Measurements from ENCODE around the gene ARSJ.

The ARSJ gene

GRCh38 chr4:113979148-113979904 is at the start of gene ARSJ:
Gene ARSJ, minus strand, starts transcription at chr4:113979647. Its CDS starts 813 bp downstream, at chr4:113978834.
- CTCF ChIA-PET, result no interaction called here
- peak; percentile 45 for TF ChIP-seq L3MBTL2 (conservative IDR thresholded peaks at IDR 0.05)
- TF ChIP-seq TARDBP (IDR thresholded peaks at IDR 0.05), result no peak
- POLR2A ChIA-PET, result interaction anchor here (0.6 to 1.2 kb wide), 3 partner anchors 11 to 23 kb away, joined by 3 read pairs; no protein-coding TSS in a partner anchor
- DNase-seq (ENCODE audit: extremely low spot score), result peak; percentile 52

GRCh38 chr4:114028071-114028470 is 48.6 kb upstream of the ARSJ start:
- no peak for DNase-seq (ENCODE audit: extremely low spot score)
- TF ChIP-seq SP1 (IDR thresholded peaks at IDR 0.05), result no peak
- TF ChIP-seq CTBP1 (IDR thresholded peaks at IDR 0.05; ENCODE audit: borderline replicate concordance), result no peak
- no peak for TF ChIP-seq SUZ12 (IDR thresholded peaks at IDR 0.05)
- no peak for TF ChIP-seq LEF1 (IDR thresholded peaks at IDR 0.05; ENCODE audit: borderline replicate concordance)
- TF ChIP-seq ZNF384 (IDR thresholded peaks at IDR 0.05), result no peak
- no peak for TF ChIP-seq ARNT (IDR thresholded peaks at IDR 0.05)
- TF ChIP-seq L3MBTL2 (conservative IDR thresholded peaks at IDR 0.05), result no peak
- no peak for TF ChIP-seq FOXK2 (IDR thresholded peaks at IDR 0.05)
- TF ChIP-seq, protein P1, sequence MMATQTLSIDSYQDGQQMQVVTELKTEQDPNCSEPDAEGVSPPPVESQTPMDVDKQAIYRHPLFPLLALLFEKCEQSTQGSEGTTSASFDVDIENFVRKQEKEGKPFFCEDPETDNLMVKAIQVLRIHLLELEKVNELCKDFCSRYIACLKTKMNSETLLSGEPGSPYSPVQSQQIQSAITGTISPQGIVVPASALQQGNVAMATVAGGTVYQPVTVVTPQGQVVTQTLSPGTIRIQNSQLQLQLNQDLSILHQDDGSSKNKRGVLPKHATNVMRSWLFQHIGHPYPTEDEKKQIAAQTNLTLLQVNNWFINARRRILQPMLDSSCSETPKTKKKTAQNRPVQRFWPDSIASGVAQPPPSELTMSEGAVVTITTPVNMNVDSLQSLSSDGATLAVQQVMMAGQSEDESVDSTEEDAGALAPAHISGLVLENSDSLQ (IDR thresholded peaks at IDR 0.05), result no peak
- TF ChIP-seq HDGF (IDR thresholded peaks at IDR 0.05; ENCODE audit: borderline replicate concordance), result no peak
- no peak for TF ChIP-seq BHLHE40 (IDR thresholded peaks at IDR 0.05; ENCODE audit: borderline replicate concordance)
- TF ChIP-seq FOXA1 (IDR thresholded peaks at IDR 0.05), result no peak
- no peak for TF ChIP-seq TARDBP (IDR thresholded peaks at IDR 0.05)
- ChIA-PET POLR2A (no interaction called here), CTCF (no interaction called here)

GRCh38 chr4:114027596-114027995 is 48.1 kb upstream of the ARSJ start:
- POLR2A ChIA-PET, result no interaction called here
- CTCF ChIA-PET, result no interaction called here
- TF ChIP-seq, protein P1 (IDR thresholded peaks at IDR 0.05), result no peak
- TF ChIP-seq SP1 (IDR thresholded peaks at IDR 0.05) (no peak), BHLHE40 (IDR thresholded peaks at IDR 0.05; ENCODE audit: borderline replicate concordance) (no peak), CTBP1 (IDR thresholded peaks at IDR 0.05; ENCODE audit: borderline replicate concordance) (no peak), ARNT (IDR thresholded peaks at IDR 0.05) (no peak), LEF1 (IDR thresholded peaks at IDR 0.05; ENCODE audit: borderline replicate concordance) (no peak), SUZ12 (IDR thresholded peaks at IDR 0.05) (no peak), ELF4 (IDR thresholded peaks at IDR 0.05) (no peak), ZNF384 (IDR thresholded peaks at IDR 0.05) (no peak), FOXK2 (IDR thresholded peaks at IDR 0.05) (no peak), NFRKB (IDR thresholded peaks at IDR 0.05) (no peak), FOXA1 (IDR thresholded peaks at IDR 0.05) (no peak), L3MBTL2 (conservative IDR thresholded peaks at IDR 0.05) (no peak), HDGF (IDR thresholded peaks at IDR 0.05; ENCODE audit: borderline replicate concordance) (no peak), TARDBP (IDR thresholded peaks at IDR 0.05) (no peak), FOXM1 (IDR thresholded peaks at IDR 0.05; ENCODE audit: borderline replicate concordance) (no peak)
- DNase-seq (ENCODE audit: extremely low spot score), result no peak

- POLR2A ChIA-PET, result no interaction called here
- CTCF ChIA-PET, result no interaction called here
- TF ChIP-seq SUZ12 (IDR thresholded peaks at IDR 0.05) (no peak), L3MBTL2 (conservative IDR thresholded peaks at IDR 0.05) (no peak), ZNF384 (IDR thresholded peaks at IDR 0.05) (no peak), TARDBP (IDR thresholded peaks at IDR 0.05) (no peak), BHLHE40 (IDR thresholded peaks at IDR 0.05; ENCODE audit: borderline replicate concordance) (no peak), FOXM1 (IDR thresholded peaks at IDR 0.05; ENCODE audit: borderline replicate concordance) (no peak), FOXK2 (IDR thresholded peaks at IDR 0.05) (no peak), LEF1 (IDR thresholded peaks at IDR 0.05; ENCODE audit: borderline replicate concordance) (no peak), ELF4 (IDR thresholded peaks at IDR 0.05) (no peak), HDGF (IDR thresholded peaks at IDR 0.05; ENCODE audit: borderline replicate concordance) (no peak), NFRKB (IDR thresholded peaks at IDR 0.05) (no peak), FOXA1 (IDR thresholded peaks at IDR 0.05) (no peak), SP1 (IDR thresholded peaks at IDR 0.05) (no peak), ARNT (IDR thresholded peaks at IDR 0.05) (no peak), CTBP1 (IDR thresholded peaks at IDR 0.05; ENCODE audit: borderline replicate concordance) (no peak)
- TF ChIP-seq, protein P1 (IDR thresholded peaks at IDR 0.05), result no peak
- DNase-seq (ENCODE audit: extremely low spot score), result no peak
Measured at GRCh38 chr4:114026447-114026846, 47.0 kb upstream of the ARSJ start.

DNA sequence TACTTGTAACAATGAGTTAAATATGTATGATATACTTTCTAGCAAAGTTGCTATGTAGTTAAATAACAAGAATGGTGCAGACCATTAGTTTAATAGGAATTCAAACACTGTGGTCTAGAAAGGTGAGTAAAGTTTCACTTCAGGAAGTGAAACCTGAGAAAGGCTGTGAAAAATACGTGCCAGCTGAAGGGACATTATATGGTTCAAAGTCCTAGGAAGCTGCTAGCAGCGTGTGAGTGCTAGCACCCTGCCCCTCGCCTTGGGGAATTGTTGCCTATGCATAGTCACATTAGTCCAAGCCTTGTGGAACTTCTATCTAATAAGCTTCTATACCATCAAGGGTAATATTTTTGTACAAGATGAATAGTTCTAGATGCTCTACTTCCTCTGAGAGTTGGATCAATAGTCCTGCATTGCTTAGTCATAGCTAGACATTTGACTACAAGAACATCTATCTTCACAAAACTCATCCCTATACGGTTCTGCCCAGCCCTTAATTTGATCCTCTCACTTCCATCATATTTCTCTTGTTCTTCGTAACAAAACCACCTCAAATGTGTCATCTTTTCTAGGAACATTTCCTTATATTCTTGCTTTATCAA is 45.8 kb upstream of the ARSJ start:
- DNase-seq (ENCODE audit: extremely low spot score), result no peak
- ChIA-PET CTCF (no interaction called here), POLR2A (no interaction called here)
- TF ChIP-seq NFRKB (IDR thresholded peaks at IDR 0.05), result no peak
- TF ChIP-seq FOXM1 (IDR thresholded peaks at IDR 0.05; ENCODE audit: borderline replicate concordance), result no peak
- TF ChIP-seq SP1 (IDR thresholded peaks at IDR 0.05), result no peak
- TF ChIP-seq HDGF (IDR thresholded peaks at IDR 0.05; ENCODE audit: borderline replicate concordance), result no peak
- TF ChIP-seq, protein P1 (IDR thresholded peaks at IDR 0.05), result no peak
- TF ChIP-seq ZNF384 (IDR thresholded peaks at IDR 0.05), result no peak
- TF ChIP-seq FOXA1 (IDR thresholded peaks at IDR 0.05), result no peak
- no peak for TF ChIP-seq L3MBTL2 (conservative IDR thresholded peaks at IDR 0.05)
- TF ChIP-seq BHLHE40 (IDR thresholded peaks at IDR 0.05; ENCODE audit: borderline replicate concordance), result no peak
- no peak for TF ChIP-seq TARDBP (IDR thresholded peaks at IDR 0.05)
- TF ChIP-seq FOXK2 (IDR thresholded peaks at IDR 0.05), result no peak
- TF ChIP-seq CTBP1 (IDR thresholded peaks at IDR 0.05; ENCODE audit: borderline replicate concordance), result no peak
- TF ChIP-seq LEF1 (IDR thresholded peaks at IDR 0.05; ENCODE audit: borderline replicate concordance), result no peak
- no peak for TF ChIP-seq SUZ12 (IDR thresholded peaks at IDR 0.05)
- no peak for TF ChIP-seq ELF4 (IDR thresholded peaks at IDR 0.05)
- no peak for TF ChIP-seq ARNT (IDR thresholded peaks at IDR 0.05)
